ENCODE data around the gene SND1.

The SND1 gene

GRCh38 chr7:127976738-127977120 lies 324.7 kb downstream of the SND1 start:
- FAIRE-seq (no peak), DNase-seq (ENCODE audit: insufficient read length, low spot score) (no peak)
- no peak for TF ChIP-seq CTCF (IDR thresholded peaks at IDR 0.05; ENCODE audit: insufficient read depth, missing control alignments)

- no peak for DNase-seq (ENCODE audit: insufficient read length, low spot score)
- TF ChIP-seq CTCF (IDR thresholded peaks at IDR 0.05; ENCODE audit: insufficient read depth, missing control alignments) = no peak
- no peak for FAIRE-seq
Measured at GRCh38 chr7:127978421-127978820, 326.4 kb downstream of the SND1 start.

GRCh38 chr7:127979113-127979727 lies 327.2 kb downstream of the SND1 start:
- DNase-seq (ENCODE audit: insufficient read length, low spot score) (no peak), FAIRE-seq (no peak)
- no peak for TF ChIP-seq CTCF (IDR thresholded peaks at IDR 0.05; ENCODE audit: insufficient read depth, missing control alignments)

- no peak for DNase-seq (ENCODE audit: insufficient read length, low spot score)
- FAIRE-seq = no peak
- TF ChIP-seq CTCF (IDR thresholded peaks at IDR 0.05; ENCODE audit: insufficient read depth, missing control alignments) = no peak
Measured at GRCh38 chr7:127979728-127980126, 327.7 kb downstream of the SND1 start.

GRCh38 chr7:127980901-127981300 lies 328.9 kb downstream of the SND1 start:
- TF ChIP-seq CTCF (IDR thresholded peaks at IDR 0.05; ENCODE audit: insufficient read depth, missing control alignments) = no peak
- no peak for DNase-seq (ENCODE audit: insufficient read length, low spot score)
- FAIRE-seq = no peak

GRCh38 chr7:127981965-127982364 lies 330.0 kb downstream of the SND1 start:
- TF ChIP-seq CTCF (IDR thresholded peaks at IDR 0.05; ENCODE audit: insufficient read depth, missing control alignments) = no peak
- FAIRE-seq = no peak

GRCh38 chr7:127983804-127984332 lies 331.9 kb downstream of the SND1 start:
- no peak for DNase-seq (ENCODE audit: insufficient read length, low spot score)
- FAIRE-seq = no peak
- TF ChIP-seq CTCF (IDR thresholded peaks at IDR 0.05; ENCODE audit: insufficient read depth, missing control alignments) = no peak

More at GRCh38 chr7:127981965-127982364, 330.0 kb downstream of the SND1 start:
- DNase-seq (ENCODE audit: insufficient read length, low spot score) = no peak

All from D721Med (cell line).